BJ (cell line): ENCODE results near the gene PRDM10. TPM values are rescaled to one million over a fixed set of nuclear protein-coding genes. Genes with fewer than 3 reads are reported as not detected.
"Not testable (repeated sequence)": the region's sequence is repeated elsewhere in the genome, so short reads cannot be mapped to it uniquely, and the experiment has no call there.

Experiments
- CTCF ChIA-PET: fragments of 350-600 bp; formaldehyde crosslinking; extraction: SDS; loops from one replicate; lab custom pipeline; 2021; ENCODE audit warnings: antibody characterized with exemption, inconsistent platforms; lab: Yijun Ruan, JAX
- POLR2A ChIA-PET: fragments of 300-600 bp; sonication (Branson Sonifier 250); formaldehyde crosslinking; extraction: SDS; loops from one replicate; lab custom pipeline; 2021; ENCODE audit warnings: antibody characterized with exemption; lab: Charles Lee
- DNase-seq: peaks from one replicate; pipeline ENCODE4 v3.0.0-alpha.2; 2011; ENCODE audit warnings: low read depth
- H3K27me3 ChIP-seq: 2 replicates; pipeline ENCODE4 v1.6.0; 2011; ENCODE audit warnings: low read length; ENCODE audit not compliant: control insufficient read depth, insufficient read depth
- H3K36me3 ChIP-seq: 2 replicates; pipeline ENCODE4 v1.5.1; 2011; ENCODE audit warnings: low read length; ENCODE audit not compliant: control insufficient read depth, insufficient read depth
- H3K4me3 ChIP-seq: 2 replicates; pipeline ENCODE4 v1.5.1; 2011; ENCODE audit warnings: low read depth, mild to moderate bottlenecking, control low read depth, low read length
- CTCF ChIP-seq: IDR thresholded peaks from 2 replicates; pipeline ENCODE4 v1.5.1; 2011; ENCODE audit warnings: low read depth, mild to moderate bottlenecking, control low read depth, inconsistent platforms, low read length, moderate library complexity; ENCODE audit not compliant: insufficient read depth
- polyA plus RNA-seq: library from polyadenylated mRNA; depleted of rRNA; stranded (reverse); fragments of >200 nt; gene quantifications from 2 replicates; pipeline ENCODE4 v1.2.3, GENCODE V29; 2011

PRDM10 gene
- polyA plus RNA-seq, 1 experiment: 5.5 TPM

DNA sequence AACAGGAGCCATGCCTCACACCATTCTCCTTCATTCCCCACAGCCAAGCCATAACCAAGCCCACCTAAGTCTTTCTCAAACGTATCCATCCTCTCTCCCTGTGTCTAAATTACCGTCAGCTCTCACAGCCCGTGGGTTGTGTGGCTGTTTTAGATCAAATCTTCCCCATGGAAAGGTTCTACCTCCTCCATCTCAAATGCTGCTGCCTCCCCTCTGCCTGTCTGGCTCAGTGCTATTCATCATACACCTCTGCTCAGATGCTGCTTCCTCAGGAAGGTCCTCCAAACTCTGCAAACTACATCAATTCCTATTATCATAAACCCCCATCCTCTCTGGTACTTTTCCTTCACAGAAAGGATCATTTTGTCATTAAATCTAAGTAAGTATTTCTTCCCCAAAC, 122.3 kb downstream of the PRDM10 start:
- H3K36me3 ChIP-seq: peaks cover 26% of the 10 kb centered on the region
- no peak for DNase-seq
- POLR2A ChIA-PET: no interaction called here
- no peaks in the 10 kb centered on the region for H3K27me3 ChIP-seq
- CTCF ChIA-PET: no interaction called here
- no peak for TF ChIP-seq CTCF
- H3K4me3 ChIP-seq: no peak overlapping the region

- no peak for TF ChIP-seq CTCF
- Histone ChIP-seq H3K27me3 (no peaks in the 10 kb centered on the region), H3K4me3 (no peak overlapping the region), H3K36me3 (peaks cover 34% of the 10 kb centered on the region)
- no peak for DNase-seq
- POLR2A ChIA-PET: no interaction called here
- CTCF ChIA-PET: interaction anchor here (1.3 kb wide), 1 partner anchor 44 kb away, joined by 3 read pairs; no protein-coding TSS in a partner anchor
These were observed 130.7 kb downstream of the PRDM10 start for GRCh38 chr11:129871914-129872313.

GRCh38 chr11:129868626-129869025, 134.0 kb downstream of the PRDM10 start:
- H3K4me3 ChIP-seq, CTCF ChIA-PET, DNase-seq, POLR2A ChIA-PET, H3K27me3 ChIP-seq: not testable (repeated sequence)
- peaks cover 30% of the 10 kb centered on the region for H3K36me3 ChIP-seq

- Histone ChIP-seq H3K4me3 (no peak overlapping the region), H3K36me3 (peaks cover 22% of the 10 kb centered on the region), H3K27me3 (no peaks in the 10 kb centered on the region)
- DNase-seq: no peak
- ChIA-PET POLR2A (no interaction called here), CTCF (no interaction called here)
- TF ChIP-seq CTCF: no peak
These were observed 136.3 kb downstream of the PRDM10 start for GRCh38 chr11:129866311-129866710.

DNA sequence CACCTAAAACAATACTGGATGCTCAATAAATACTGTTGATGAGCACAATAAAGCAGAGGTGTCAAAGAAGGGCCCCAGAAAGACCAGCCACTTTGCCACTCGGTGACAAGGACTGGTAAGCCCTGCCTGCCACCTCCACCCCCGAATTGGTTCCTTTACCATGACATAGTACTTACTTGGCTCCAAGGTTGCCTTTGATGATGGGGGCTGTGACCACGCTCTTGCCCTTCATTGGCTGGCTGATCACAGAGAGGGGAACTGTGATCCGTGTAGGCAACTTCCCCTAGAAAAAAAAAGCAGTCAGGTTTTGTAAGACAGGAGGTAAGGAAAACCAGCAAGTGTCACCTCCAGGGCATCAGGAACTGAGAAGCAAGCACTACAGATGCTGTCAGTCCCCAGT, 136.9 kb downstream of the PRDM10 start:
- POLR2A ChIA-PET: no interaction called here
- H3K27me3 ChIP-seq: no peaks in the 10 kb centered on the region
- DNase-seq: no peak
- no peak for TF ChIP-seq CTCF
- CTCF ChIA-PET: interaction anchor here (1.3 kb wide), 1 partner anchor 16 kb away, joined by 5 read pairs; no protein-coding TSS in a partner anchor
- no peak overlapping the region for H3K4me3 ChIP-seq
- peaks cover 20% of the 10 kb centered on the region for H3K36me3 ChIP-seq

DNA sequence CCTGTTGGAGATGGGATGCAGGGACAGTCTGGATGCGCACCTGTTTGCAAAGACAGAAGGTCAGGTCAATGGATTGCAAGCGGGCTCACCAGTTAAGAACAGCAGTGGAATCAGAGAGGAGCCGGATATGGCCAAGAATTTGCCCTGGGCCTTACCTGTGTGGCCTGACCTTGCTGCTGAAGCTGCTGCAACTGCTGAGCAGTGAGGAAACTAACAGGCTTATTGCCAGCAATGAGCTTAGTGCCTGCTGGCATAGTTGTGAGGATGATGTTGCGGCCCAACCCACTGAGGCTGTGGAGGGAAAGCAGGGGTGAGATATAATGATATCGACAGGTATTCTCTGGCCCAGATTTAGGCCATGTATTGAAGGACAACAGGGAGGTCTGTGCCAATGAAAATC, 137.8 kb downstream of the PRDM10 start:
- Histone ChIP-seq H3K36me3 (peaks cover 18% of the 10 kb centered on the region), H3K4me3 (no peak overlapping the region), H3K27me3 (no peaks in the 10 kb centered on the region)
- ChIA-PET POLR2A (no interaction called here), CTCF (interaction anchor here (1.3 to 1.5 kb wide), 2 partner anchors 11 to 17 kb away, joined by 4 to 5 read pairs; no protein-coding TSS in a partner anchor)
- DNase-seq: no peak
- TF ChIP-seq CTCF: no peak
